Loucy (cell line): ENCODE measurements around the gene SERTM2.

Source experiments
- H2AFZ ChIP-seq: fragments of 200-600 bp; sonication (generic); 2 replicates; pipeline ENCODE4 v1.6.0; 2016; ENCODE audit warnings: antibody characterized with exemption, mild to moderate bottlenecking, low read length, moderate library complexity
- H3F3A ChIP-seq: fragments of 200-600 bp; 2 replicates; pipeline ENCODE4 v1.6.0; 2016; ENCODE audit warnings: antibody characterized with exemption, low read depth, mild to moderate bottlenecking
- H3K27me3 ChIP-seq: fragments of 200-600 bp; sonication (generic); 2 replicates; pipeline ENCODE4 v1.6.1; 2014; ENCODE audit warnings: low read length, mild to moderate bottlenecking; ENCODE audit not compliant: insufficient read depth, poor library complexity, severe bottlenecking
- H3K36me3 ChIP-seq: fragments of 200-600 bp; sonication (generic); 2 replicates; pipeline ENCODE4 v1.6.1; 2016; ENCODE audit warnings: low read length; ENCODE audit not compliant: insufficient read depth
- H3K4me1 ChIP-seq: fragments of 200-600 bp; sonication (generic); 2 replicates; pipeline ENCODE4 v1.5.1; 2014; ENCODE audit warnings: low read length, mild to moderate bottlenecking; ENCODE audit not compliant: insufficient read depth, poor library complexity, severe bottlenecking
- H3K4me2 ChIP-seq: fragments of 200-600 bp; sonication (generic); 2 replicates; pipeline ENCODE4 v1.6.0; 2014; ENCODE audit warnings: antibody characterized with exemption, low read length, low read depth, mild to moderate bottlenecking; ENCODE audit not compliant: poor library complexity, severe bottlenecking
- H3K4me3 ChIP-seq: fragments of 200-600 bp; sonication (generic); 2 replicates; pipeline ENCODE4 v1.5.1; 2014; ENCODE audit warnings: low read length, mild to moderate bottlenecking, mixed read lengths; ENCODE audit not compliant: poor library complexity, severe bottlenecking
- H3K79me2 ChIP-seq: fragments of 200-600 bp; sonication (generic); 2 replicates; pipeline ENCODE4 v1.6.1; 2014; ENCODE audit warnings: low read length; ENCODE audit not compliant: insufficient read depth
- H3K9ac ChIP-seq: fragments of 200-600 bp; sonication (generic); 2 replicates; pipeline ENCODE4 v1.6.0; 2014; ENCODE audit warnings: mild to moderate bottlenecking, low read depth, low read length, moderate library complexity; ENCODE audit not compliant: poor library complexity, severe bottlenecking
- H3K9me2 ChIP-seq: fragments of 200-600 bp; sonication (generic); replicated peaks from 2 replicates; pipeline ENCODE4 v1.6.1; 2016; ENCODE audit warnings: low read depth, low read length, mixed read lengths
- H3K9me3 ChIP-seq: fragments of 200-600 bp; sonication (generic); 2 replicates; pipeline ENCODE4 v1.6.1; 2014; ENCODE audit warnings: mild to moderate bottlenecking, antibody characterized with exemption, low read length, low read depth; ENCODE audit not compliant: insufficient read depth
- H4K20me1 ChIP-seq: fragments of 200-600 bp; sonication (generic); 2 replicates; pipeline ENCODE4 v1.6.0; 2014; ENCODE audit warnings: antibody characterized with exemption, low read length, mild to moderate bottlenecking; ENCODE audit not compliant: insufficient read depth, poor library complexity, severe bottlenecking
- EZH2phosphoT487 ChIP-seq: fragments of 200-600 bp; IDR thresholded peaks from 2 replicates; pipeline ENCODE4 v1.6.1; 2018; ENCODE audit warnings: antibody characterized with exemption, mild to moderate bottlenecking, moderate library complexity, borderline replicate concordance
- TF ChIP-seq, protein P1 (sequence below): fragments of 200-600 bp; sonication (generic); conservative IDR thresholded peaks from 2 replicates; pipeline ENCODE4 v1.5.1; 2014; ENCODE audit warnings: mild to moderate bottlenecking, antibody characterized with exemption, low read length

SERTM2 gene

GRCh38 chrX:111567542-111568255 is 56.3 kb downstream of the SERTM2 start:
- H3K79me2 ChIP-seq, result no peaks in the 10 kb centered on the region
- no peaks in the 10 kb centered on the region for H3K9me3 ChIP-seq
- H4K20me1 ChIP-seq, result no peaks in the 10 kb centered on the region
- no peak overlapping the region for H3K9ac ChIP-seq
- no peak overlapping the region for H3K4me3 ChIP-seq
- no peaks in the 10 kb centered on the region for H3K4me1 ChIP-seq
- TF ChIP-seq, protein P1, sequence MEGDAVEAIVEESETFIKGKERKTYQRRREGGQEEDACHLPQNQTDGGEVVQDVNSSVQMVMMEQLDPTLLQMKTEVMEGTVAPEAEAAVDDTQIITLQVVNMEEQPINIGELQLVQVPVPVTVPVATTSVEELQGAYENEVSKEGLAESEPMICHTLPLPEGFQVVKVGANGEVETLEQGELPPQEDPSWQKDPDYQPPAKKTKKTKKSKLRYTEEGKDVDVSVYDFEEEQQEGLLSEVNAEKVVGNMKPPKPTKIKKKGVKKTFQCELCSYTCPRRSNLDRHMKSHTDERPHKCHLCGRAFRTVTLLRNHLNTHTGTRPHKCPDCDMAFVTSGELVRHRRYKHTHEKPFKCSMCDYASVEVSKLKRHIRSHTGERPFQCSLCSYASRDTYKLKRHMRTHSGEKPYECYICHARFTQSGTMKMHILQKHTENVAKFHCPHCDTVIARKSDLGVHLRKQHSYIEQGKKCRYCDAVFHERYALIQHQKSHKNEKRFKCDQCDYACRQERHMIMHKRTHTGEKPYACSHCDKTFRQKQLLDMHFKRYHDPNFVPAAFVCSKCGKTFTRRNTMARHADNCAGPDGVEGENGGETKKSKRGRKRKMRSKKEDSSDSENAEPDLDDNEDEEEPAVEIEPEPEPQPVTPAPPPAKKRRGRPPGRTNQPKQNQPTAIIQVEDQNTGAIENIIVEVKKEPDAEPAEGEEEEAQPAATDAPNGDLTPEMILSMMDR, result no peak
- TF ChIP-seq EZH2phosphoT487, result no peak
- no peaks in the 10 kb centered on the region for H3K9me2 ChIP-seq
- no peaks in the 10 kb centered on the region for H3K27me3 ChIP-seq
- H3F3A ChIP-seq, result no peaks in the 10 kb centered on the region
- H3K36me3 ChIP-seq, result no peaks in the 10 kb centered on the region
- no peak overlapping the region for H3K4me2 ChIP-seq
- H2AFZ ChIP-seq, result no peak overlapping the region

GRCh38 chrX:111568354-111568753 is 56.9 kb downstream of the SERTM2 start:
- Histone ChIP-seq H3K27me3 (no peaks in the 10 kb centered on the region), H3K9me3 (no peaks in the 10 kb centered on the region), H3K36me3 (no peaks in the 10 kb centered on the region), H3K79me2 (no peaks in the 10 kb centered on the region), H3K9ac (no peak overlapping the region), H2AFZ (no peak overlapping the region), H3K4me1 (no peaks in the 10 kb centered on the region), H3F3A (no peaks in the 10 kb centered on the region), H4K20me1 (no peaks in the 10 kb centered on the region), H3K9me2 (no peaks in the 10 kb centered on the region), H3K4me3 (no peak overlapping the region), H3K4me2 (no peak overlapping the region)
- TF ChIP-seq, protein P1, result peak; percentile 34
- TF ChIP-seq EZH2phosphoT487, result no peak

GRCh38 chrX:111568817-111569216 is 57.4 kb downstream of the SERTM2 start:
- no peak overlapping the region for H3K4me3 ChIP-seq
- H3K9ac ChIP-seq, result no peak overlapping the region
- no peaks in the 10 kb centered on the region for H3K79me2 ChIP-seq
- no peak for TF ChIP-seq EZH2phosphoT487
- TF ChIP-seq, protein P1, result no peak
- H4K20me1 ChIP-seq, result no peaks in the 10 kb centered on the region
- H2AFZ ChIP-seq, result no peak overlapping the region
- no peaks in the 10 kb centered on the region for H3K9me3 ChIP-seq
- no peaks in the 10 kb centered on the region for H3K4me1 ChIP-seq
- no peaks in the 10 kb centered on the region for H3K9me2 ChIP-seq
- H3K36me3 ChIP-seq, result no peaks in the 10 kb centered on the region
- H3K27me3 ChIP-seq, result no peaks in the 10 kb centered on the region
- no peaks in the 10 kb centered on the region for H3F3A ChIP-seq
- no peak overlapping the region for H3K4me2 ChIP-seq
